ENCODE results near the gene POLR2L.

The POLR2L gene

DNA sequence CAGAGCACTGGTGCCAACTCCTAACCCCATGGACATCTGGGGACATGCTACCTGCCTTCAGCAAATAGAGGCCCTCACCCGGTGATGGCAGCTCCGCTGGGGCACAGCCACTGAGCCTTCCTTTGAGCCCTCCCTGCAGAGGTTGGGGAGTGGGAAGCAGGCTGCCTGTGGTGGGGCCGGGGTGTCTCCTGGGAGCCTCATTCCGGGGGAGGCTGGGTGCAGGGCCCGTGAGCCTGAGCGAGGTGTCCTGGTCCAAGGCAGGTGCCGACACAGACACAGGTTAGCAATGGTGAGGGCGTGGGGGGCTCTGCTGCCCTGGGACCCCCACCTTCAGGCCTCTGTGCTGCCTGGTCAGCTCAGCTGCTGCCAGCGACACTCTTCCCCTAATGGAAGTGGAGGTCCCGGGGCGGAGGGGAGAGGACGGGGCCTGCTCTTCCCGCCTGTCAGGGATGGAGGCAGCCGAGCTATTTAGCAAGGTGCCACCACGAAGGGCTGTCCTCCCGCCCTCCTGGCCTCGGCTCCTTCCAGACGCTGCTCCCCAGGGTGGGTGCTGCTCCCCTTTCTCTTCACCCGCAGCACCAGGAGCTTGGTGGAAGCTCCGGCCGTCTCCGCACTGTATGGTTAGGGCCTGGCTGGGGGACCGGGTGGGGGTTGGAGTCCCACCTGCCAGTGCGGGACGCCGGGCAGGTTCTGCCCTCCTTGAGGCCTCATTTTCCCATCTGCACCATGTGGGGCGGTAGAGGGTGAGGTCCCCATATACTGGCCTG lies 11.5 kb upstream of the POLR2L start:
- DNase-seq: no peak

DNA sequence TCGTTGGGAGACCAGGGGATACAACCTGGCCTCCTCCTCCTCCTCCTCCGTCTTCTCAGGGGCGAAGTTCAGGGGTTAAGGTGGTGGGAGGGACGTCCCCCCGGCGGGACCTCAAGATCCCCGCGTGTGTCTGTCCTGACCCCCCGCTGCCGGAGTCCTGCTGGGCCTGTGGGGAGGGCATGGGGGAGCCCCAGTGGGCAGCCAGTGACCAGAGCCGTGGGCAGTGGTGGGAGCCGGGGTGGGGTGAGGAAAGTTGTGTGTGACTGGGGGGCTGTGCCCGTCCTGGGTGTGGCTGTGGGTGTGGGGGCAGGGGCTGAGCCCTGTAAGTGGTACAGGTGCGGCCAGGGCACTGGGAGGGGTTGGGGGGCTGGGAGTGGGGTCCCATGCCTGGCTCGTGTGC lies 10.4 kb upstream of the POLR2L start:
- no peak for DNase-seq

DNA sequence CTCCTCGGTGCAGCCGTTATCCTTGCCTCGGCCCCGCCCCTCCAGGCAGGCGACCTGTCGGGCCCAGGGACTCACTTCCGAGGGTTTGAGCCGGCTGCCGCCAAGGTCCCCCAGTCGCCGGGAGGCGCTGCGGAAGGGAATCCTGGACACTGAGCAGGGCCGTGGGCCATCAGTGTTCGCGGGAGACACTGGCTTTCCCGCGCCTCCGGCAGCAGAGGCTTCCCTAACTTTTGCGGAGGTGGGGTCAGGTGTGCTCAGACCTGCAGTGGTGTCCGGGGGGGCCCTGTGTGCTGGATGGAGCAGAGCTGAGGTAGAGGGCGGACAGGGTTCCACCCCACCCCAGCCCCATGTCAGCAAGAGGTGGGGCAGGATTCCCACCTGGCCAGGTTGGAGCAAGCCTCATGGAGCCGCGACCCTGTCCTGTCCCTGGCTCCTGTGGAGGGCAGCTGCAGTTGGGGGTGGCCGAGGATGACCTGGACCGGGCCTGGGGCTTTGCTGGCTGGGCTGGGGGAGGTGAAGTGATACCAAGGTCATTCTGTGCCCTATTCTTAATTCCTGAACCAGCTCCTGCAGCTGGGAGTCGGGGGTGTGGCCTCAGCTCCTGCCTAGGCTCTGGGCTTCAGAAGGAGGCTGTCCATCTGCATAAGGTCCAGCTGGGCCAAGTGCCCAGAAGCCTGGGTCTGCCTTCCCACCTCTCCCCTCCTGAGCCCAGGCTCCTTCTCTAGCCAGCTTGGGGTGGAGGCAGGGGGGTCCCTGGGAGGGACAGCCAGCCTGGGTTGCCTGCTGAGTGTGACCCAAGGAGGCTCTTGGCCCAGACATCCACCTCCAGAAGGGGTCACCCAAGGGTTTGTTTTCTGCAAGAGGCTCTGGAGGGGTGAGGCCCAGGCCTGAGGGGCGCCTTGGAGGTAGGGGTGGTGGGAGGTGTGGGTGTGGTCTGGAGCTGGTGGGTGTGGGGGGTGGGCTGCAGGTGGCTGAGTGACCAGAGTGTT lies 8.7 kb upstream of the POLR2L start:
- DNase-seq: no peak

DNA sequence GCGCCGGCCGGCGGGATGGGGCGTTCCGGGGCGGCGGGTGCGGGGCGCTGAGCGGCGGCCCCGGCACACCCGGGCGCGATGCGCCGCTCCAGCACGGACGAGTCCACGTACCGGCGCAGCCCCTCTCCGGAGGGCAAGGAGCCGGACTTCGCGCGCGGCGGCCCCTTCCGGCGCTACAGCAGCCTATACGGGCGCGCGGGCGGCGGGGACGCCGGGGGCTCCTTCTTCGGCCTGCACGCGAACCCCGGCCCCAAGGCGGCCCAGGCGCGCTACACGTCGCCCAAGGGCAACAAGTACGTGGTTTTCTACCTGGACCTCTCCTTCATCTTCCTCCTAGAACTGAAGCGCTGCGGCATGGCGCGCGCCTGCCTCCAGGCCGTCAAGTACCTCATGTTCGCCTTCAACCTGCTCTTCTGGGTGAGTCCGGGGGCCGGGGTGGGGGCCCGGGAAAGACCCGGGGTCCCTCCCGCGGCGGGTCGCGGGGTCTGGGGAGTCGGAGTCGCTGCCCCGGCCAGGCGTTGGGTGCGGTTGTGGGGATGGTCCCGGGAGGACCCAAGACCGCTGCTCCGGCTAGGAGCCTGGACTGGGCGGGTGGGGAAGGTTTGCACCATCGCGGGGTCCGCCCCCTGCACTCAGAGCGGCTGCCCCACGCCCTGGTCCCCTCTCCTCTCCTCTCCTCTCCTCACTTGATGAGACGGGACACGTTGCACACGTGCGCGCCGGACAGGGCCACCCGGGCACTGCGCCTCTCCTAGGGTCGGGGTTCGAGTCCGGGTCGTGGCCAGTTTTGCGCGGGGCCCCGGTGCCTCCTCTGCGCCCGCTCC lies 7.8 kb upstream of the POLR2L start:
- DNase-seq: no peak

DNA sequence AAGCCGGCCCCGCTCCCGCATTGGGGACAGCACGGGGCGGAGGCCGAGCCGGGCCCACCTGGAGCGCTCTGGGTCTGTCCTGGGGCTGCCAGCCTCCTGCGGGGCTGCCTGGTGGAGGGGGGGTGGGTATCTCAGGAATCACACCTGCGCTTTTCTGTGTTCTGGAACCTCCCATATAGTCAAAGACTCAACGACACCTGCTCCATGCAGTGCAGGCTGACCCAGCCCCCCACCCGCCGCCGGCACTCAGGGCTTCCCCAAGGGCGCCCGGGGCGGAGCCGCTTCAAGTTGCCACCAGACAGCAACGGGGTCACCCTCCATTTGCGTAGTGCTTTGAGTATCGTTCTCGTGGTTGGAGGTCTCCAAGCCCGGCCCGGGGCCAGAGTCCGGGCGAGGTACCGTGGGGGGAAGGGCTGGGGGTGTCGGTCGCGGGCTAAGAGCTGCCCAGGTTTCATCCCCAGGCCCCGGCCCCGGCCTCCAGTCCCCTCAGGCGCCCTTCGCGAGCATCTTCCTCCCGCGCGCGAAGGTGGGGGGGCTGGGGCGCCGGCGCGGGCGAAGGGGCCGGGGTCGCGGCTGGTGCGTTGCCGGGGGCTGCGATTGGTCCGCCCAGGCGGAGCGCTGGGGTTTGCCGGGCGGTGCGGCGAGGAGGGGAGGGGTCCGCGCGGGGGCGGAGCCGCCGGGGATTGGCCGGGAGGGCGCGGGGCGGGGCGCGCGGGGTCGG lies 6.9 kb upstream of the POLR2L start:
- no peak for DNase-seq

DNA sequence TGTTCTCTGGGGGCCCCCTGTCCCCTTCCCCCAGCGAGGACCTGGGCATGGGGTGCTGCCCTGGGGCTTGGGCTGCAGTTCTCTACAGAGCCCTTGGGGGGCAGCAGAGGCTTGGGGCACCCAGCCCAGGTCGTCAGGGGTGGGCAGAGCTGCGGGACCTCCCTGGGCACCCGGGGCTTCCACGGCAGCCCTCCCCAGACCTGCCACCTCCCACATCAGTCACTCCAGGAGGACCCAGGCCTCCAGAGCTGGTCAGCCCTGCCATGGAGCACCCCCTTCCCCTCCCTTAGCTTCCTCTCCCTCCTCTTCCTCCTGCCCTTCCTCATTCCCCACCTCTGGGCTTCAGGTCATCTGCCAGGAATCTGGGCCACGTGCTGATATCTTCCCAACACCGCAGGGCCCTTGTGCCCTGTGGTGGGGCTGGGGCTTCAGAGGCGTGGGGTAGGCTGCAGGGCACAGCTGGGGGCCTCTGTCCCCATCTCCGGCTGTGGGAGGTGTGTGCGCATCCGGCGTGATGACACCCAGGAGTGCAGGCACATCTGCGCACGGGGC lies 6.1 kb upstream of the POLR2L start:
- DNase-seq: peak; percentile 48

DNA sequence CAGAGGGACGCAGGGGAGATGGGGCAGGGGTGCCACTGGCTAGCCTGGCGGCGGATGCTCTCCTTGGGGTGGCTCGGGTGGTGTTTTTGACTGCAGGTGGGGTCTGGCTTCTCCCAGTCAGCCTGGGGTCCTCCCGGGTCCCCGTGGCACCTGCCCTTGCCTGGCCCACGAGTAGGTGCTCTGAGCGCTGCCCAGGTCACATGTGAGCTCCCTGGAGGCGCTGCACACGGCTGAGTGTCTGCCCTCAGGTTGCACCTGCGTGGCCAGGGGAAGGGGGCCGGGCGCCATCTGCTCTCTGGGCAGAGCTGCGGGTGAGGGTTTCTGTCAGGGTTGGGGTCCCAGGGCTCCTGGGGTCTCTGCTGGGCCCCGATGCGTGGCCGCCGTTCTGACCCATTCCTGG lies 5.5 kb upstream of the POLR2L start:
- no peak for DNase-seq

DNA sequence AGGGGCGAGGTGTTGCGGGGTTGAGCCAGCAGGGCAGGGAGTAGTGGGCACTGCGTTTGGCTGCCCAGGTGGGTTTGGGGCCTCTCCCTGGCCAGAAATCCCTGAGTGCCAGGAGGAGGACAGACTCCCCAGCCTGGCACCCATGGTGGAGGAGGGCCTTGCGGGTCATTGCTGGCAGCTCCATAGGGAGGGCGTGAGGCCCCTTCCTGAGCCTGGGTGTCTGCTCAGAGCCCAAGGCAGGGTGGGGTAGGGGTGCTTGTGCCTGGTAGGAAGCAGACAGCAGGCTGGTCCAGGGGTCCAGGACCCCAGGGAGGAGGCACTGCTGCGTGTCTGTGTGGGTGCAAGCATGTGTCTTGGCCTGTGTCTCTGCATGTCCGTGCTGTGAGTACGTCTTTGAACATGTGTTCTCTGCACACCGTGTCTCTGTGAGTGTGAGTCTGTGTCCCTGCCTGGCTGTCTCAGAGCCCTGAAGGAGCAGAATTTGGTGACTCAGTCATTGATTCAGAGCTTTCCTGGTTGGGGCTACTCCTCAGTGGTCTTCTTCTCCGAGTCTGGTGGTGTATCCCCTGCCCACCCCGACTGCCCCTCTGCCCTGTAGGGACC lies 4.3 kb upstream of the POLR2L start:
- DNase-seq: no peak

DNA sequence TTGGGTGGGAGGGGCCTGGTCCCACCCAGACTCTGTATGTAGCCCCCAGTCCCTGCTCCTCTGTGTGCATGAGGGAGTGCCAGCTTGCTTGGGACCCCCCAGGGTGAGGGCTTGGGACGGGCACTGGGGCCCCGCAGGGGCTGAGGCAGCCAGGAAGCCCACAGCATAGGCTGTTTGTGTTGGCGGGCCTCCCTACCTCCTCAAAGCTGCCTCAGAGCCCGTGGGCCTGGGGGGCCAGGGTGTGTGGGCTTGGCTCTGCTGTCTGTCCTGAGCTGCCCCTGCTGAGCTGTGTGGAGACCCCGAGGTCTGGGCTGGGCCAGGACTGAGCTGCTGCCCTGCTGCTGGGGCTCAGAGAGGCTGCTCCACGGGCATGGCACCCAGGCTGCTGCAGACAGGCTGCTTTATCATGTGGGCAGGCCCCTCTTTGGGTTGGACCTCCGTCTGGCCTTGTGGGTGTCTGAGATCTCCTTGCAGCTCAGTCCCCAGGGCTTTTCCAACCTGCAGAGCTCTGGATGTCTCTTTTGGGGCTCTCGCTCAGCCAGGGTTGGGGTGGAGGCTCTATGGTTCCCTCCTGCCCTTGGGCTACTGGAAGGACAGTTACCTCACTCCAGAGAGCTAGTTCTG lies 3.7 kb upstream of the POLR2L start:
- DNase-seq: no peak

DNA sequence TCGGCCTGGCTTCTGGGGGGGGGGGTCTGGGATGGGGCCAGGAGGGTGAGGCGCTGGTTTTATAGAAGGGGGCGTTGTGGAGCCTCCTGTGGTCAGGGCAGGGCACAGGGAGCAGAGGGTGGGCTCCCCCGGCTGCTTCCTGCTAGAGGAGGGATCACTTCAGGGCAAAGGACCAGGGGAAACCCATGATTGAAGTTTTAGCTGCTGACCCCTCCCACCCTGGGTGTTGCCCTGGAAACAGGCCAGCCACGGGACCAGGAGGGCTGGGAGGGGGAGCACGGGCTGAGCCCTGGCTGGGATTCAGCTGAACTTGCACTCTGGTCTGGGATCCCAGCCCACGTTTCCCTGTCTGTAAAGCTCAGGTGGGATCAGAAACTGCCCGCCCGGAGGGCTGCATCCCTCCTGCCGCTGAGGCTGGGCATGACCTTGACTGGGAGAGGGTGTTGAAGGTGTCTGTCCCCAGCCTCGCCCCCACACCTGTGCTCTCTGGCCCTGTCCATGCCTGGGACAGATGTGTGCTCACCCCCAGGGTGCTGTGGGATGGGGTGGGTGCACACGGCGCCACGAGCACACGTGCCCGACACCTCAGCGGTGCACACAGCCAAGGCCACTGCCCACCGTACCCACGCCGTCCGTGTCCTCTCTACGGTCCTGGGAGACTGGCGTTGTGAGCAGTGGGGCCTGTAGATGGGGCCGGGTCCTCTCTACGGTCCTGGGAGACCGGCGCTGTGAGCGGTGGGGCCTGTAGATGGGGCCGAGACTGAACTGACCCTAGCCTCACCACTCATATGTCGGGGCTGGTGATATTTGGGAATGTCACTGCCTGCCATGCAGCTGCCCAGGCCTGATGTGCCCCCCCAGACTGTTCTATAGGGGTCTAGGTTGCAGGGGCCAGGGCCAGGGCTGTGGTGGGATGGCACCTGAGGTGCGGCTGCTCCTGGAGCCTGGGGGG lies 2.6 kb upstream of the POLR2L start:
- DNase-seq: no peak

DNA sequence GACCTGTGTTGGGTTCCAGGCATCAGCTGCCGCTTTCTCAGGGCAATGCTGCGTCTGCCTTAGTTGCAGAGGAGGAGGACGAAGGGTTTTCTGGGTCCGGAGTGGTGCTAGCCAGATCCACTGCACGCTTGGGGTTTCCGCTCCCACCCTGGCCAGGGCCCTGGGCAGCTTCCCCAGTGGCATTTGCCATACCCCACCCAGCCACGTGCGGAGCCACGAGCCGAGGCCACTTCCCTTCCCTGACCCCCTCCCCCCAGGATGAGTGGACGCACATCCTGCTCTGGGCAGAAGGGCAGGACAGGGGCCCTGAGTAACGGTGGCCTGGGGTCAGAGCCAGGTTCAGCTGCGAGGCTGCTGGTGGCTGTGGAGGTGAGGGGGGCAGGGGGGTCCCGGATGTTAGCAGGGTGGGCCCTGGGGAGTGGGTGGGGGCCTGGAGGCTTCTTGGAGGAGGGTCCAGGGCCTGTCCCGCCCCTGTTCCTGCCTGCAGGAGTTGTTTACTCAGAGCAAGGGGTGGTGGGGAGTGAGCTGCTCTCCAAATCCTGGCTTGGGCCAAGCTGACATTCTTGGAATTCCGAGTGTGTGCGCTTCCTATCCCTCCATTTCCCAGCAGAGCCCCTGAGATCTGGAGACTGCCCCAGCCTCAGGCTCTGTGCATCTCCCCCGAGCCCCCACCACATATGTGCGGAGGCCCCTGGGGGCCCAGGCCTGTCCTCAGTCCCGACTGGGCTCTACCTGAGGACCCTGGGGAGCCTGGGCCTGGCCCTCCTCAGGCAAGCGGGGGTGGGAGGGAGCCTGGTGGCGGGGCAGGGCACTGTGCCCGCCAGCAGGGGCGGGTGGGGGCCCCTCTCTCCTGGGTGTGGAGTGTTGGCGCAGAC lies 1.7 kb upstream of the POLR2L start:
- DNase-seq: no peak

DNA sequence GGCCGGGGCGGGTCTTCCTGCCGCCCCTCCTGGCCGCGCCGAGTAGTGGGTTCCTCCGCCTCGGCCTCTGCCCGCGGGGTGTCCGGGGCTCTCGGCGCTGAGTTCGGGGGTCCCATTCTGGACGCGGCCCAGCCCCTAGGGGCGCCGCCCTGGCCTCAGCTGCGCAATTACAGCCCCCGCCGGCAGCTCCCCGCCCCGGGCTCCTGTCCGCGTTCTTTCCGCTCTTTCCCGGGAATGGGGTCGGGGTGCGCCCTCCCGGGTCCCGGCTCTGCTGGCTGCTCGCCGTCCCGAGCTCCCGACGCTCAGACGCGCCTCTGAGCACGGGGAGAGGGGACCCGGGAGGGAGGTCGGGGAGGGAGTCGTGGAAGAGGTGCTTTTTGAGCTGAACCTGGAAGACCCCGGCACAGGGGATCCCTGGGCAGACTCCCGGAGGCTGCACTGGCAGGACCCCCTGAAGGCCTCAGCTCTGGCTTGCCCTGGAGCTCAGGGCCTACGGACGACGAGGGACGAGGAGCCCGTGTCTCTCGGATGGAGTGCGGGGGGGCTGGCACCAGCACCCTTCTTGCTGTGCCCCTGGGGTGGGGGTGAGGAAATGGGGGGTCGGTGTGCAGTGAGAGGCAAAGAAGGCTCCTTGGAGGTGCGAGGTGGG lies 881 bp upstream of the POLR2L start:
- DNase-seq: no peak

DNA sequence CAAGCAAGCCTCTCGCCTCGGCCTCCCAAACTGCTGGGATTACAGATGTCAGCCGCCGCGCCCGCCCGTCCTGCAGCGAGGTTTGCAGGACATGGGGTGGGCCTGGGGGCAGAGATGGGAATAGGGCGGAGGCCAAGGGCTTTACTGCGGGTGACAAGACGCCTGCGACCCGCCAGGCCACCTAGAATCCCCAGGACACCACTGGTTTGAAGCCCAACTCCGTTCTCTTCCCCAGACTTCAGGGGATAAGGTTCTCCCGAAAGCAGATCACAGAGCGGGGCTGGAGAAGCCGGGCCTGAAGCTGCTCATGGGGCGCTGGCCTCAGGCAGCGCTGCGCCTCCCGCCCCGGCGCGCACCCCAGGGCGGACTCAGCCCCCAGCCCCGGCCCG lies 354 bp downstream of the POLR2L start:
- no peak for DNase-seq

DNA sequence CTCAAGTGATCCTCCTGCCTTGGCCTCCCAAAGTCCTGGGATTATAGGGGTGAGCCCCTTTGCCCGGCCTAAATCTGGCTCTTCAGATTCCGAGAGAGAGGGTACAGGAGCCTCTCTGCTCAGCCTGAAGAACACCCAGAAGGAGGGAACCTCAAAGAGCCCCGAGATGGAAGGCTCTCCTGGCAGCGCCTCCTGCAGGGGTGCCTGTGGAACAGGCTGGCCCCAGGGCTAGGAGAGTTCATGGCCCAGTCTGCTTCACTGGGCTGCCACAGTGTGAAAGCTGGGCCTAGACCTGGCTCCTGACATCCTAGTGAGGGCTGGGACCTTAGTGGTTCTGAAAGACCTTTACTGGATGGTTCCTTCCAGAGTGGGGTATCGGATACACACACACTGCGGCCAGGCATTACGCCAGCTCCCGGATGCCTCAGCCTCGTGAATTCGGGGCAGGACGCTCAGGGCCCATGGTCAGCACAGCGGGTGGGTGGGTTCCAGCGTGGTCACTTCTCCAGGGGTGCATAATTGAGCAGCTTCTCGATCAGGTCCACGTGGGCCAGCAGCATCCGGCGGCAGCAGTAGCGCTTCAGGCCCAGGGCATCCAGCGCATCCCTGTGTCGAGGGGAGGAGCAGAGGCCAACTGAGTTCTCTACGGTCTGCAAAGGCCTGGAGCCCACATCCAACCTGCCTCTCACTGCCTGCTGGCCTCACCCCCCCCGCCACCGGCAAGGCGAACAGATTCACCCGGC lies 2.3 kb downstream of the POLR2L start:
- no peak for DNase-seq

DNA sequence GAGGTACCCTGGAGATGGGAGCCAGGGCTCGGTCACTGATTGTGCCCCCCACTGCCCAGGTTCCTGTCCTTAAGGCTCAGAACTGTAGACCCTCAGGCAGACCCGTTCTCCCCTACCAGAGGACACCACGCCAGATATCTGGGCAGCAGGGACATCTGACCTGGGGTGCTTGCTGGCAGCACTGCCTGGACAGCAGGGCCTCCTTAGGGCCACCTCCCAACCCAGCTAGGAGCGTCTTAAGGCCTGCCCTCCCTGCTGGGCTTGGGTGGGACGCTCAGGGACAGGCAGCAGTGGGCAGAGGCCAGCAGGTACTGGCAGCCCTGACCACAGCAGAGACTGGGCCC lies 3.1 kb downstream of the POLR2L start:
- no peak for DNase-seq

DNA sequence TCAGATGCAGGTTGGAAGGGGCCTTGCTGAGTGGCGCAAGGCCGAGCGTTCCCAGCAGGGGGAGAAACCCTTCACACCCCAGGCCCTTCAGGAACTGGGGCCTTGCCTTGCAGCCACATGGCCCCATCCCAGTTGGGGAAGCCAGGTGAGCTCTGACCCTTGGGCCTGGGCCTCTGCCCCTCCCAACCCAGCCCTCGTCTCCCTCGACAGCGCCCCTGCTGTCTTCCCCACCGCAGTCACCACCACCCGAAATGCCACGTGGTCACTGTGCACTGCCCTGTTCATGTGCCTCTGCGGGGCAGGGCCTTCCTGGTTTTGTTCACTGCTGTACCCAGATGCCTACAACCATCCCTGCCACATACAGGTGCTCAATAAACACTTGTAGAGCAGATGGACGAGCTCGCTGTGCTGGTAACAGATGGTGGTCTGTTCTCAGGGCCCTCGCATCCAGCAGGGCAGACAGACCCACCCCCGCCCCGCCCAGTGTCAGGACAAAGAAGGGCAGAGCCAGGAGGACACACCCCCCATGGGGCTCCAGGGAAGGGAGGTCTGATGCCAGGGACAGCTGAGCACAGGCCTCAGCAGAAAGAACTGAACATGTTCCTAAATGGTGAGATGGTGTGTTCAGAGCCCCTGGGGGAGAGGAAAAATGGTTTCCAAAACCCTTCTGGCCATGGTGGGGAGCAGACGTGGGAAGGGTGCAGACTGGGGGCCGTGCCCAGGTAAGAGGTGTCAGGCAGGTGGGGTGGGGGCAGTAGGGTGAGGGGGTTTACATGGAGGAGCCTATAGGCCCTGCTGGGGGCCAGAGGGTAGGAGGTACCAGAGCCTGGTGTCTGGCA lies 3.7 kb downstream of the POLR2L start:
- no peak for DNase-seq

DNA sequence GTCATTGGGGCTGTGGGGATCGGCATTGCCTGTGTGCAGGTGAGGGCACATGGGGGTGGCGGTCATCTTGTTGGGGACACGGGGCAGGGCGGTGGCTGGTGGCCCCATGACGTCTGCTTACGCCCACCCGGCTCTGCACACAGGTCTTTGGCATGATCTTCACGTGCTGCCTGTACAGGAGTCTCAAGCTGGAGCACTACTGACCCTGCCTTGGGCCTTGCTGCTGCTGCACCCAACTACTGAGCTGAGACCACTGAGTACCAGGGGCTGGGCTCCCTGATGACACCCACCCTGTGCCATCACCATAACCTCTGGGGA lies 4.4 kb downstream of the POLR2L start:
- DNase-seq: no peak
